MM.1S (cell line): ENCODE results near the gene TEX14.

Experiments
- DNase-seq: peaks from one replicate; pipeline ENCODE4 v3.0.0-alpha.2; 2015
- H2AFZ ChIP-seq: fragments of 300-600 bp; sonication (generic); 2 replicates; pipeline ENCODE4 v1.6.0; 2016; ENCODE audit warnings: antibody characterized with exemption, low read length
- H3F3A ChIP-seq: fragments of 300-600 bp; sonication (generic); 2 replicates; pipeline ENCODE4 v1.6.1; 2016; ENCODE audit warnings: mild to moderate bottlenecking, antibody characterized with exemption, low read length, moderate library complexity, mixed read lengths; ENCODE audit not compliant: insufficient read depth
- H3K27ac ChIP-seq: fragments of 300-600 bp; sonication (generic); 2 replicates; pipeline ENCODE4 v1.5.1; 2016; ENCODE audit warnings: mild to moderate bottlenecking, low read length
- H3K27me3 ChIP-seq: fragments of 300-600 bp; sonication (generic); replicated peaks from 2 replicates; pipeline ENCODE4 v1.6.0; 2016; ENCODE audit warnings: low read length; ENCODE audit not compliant: insufficient read depth
- H3K36me3 ChIP-seq: fragments of 300-600 bp; sonication (generic); replicated peaks from 2 replicates; pipeline ENCODE4 v1.6.1; 2016; ENCODE audit warnings: mild to moderate bottlenecking, low read length, mixed read lengths; ENCODE audit not compliant: insufficient read depth
- H3K4me1 ChIP-seq: fragments of 300-600 bp; sonication (generic); 2 replicates; pipeline ENCODE4 v1.6.1; 2016; ENCODE audit warnings: low read length, mixed read lengths
- H3K4me2 ChIP-seq: fragments of 300-600 bp; sonication (generic); 2 replicates; pipeline ENCODE4 v1.6.0; 2016; ENCODE audit warnings: low read depth, low read length
- H3K4me3 ChIP-seq: fragments of 300-600 bp; sonication (generic); 2 replicates; pipeline ENCODE4 v1.5.1; 2016; ENCODE audit warnings: low read length, mixed read lengths
- H3K79me2 ChIP-seq: fragments of 300-600 bp; sonication (generic); 2 replicates; pipeline ENCODE4 v1.6.1; 2016; ENCODE audit warnings: mixed run types, low read length, mixed read lengths
- H3K9ac ChIP-seq: fragments of 300-600 bp; sonication (generic); 2 replicates; pipeline ENCODE4 v1.6.1; 2016; ENCODE audit warnings: low read length, mixed read lengths
- H3K9me2 ChIP-seq: fragments of 300-600 bp; sonication (generic); replicated peaks from 2 replicates; pipeline ENCODE4 v1.6.1; 2016; ENCODE audit warnings: mild to moderate bottlenecking, low read length, mixed read lengths; ENCODE audit not compliant: insufficient read depth
- H3K9me3 ChIP-seq: fragments of 300-600 bp; sonication (generic); replicated peaks from 2 replicates; pipeline ENCODE4 v1.6.1; 2016; ENCODE audit warnings: mild to moderate bottlenecking, low read length, mixed read lengths; ENCODE audit not compliant: insufficient read depth
- H4K20me1 ChIP-seq: fragments of 300-600 bp; sonication (generic); 2 replicates; pipeline ENCODE4 v1.6.1; 2016; ENCODE audit warnings: mild to moderate bottlenecking, low read length, moderate library complexity, mixed read lengths; ENCODE audit not compliant: insufficient read depth
- CTCF ChIP-seq: fragments of 300-600 bp; sonication (generic); IDR thresholded peaks from 2 replicates; pipeline ENCODE4 v1.5.1; 2016; ENCODE audit warnings: antibody characterized with exemption, low read length, mixed read lengths
- EZH2 ChIP-seq: fragments of 300-600 bp; sonication (generic); optimal IDR thresholded peaks from 2 replicates; pipeline ENCODE3; 2017; ENCODE audit warnings: low read depth, mild to moderate bottlenecking, antibody characterized with exemption, low read length, mixed read lengths
- EZH2phosphoT487 ChIP-seq: fragments of 300-600 bp; sonication (generic); IDR thresholded peaks from 2 replicates; pipeline ENCODE4 v1.6.1; 2018; ENCODE audit warnings: antibody characterized with exemption, low read length

The TEX14 gene

GRCh38 chr17:58595194-58595792 is 96.6 kb downstream of the TEX14 start:
- H3K36me3 ChIP-seq, result no peaks in the 10 kb centered on the region
- H3K79me2 ChIP-seq, result no peaks in the 10 kb centered on the region
- no peak overlapping the region for H3K27ac ChIP-seq
- H3K4me3 ChIP-seq, result no peak overlapping the region
- H2AFZ ChIP-seq, result no peak overlapping the region
- H3F3A ChIP-seq, result peaks cover 7% of the 10 kb centered on the region; the same call in 1 of the 2 replicates
- no peaks in the 10 kb centered on the region for H4K20me1 ChIP-seq
- H3K9me3 ChIP-seq, result no peaks in the 10 kb centered on the region
- no peak overlapping the region for H3K9ac ChIP-seq
- DNase-seq, result peak; percentile 95
- 0 out of 2 replicates have a peak overlapping the region, but pooled peaks have one; percentile 16 for H3K4me2 ChIP-seq
- H3K9me2 ChIP-seq, result no peaks in the 10 kb centered on the region
- H3K4me1 ChIP-seq, result no peaks in the 10 kb centered on the region
- peaks cover 27% of the 10 kb centered on the region for H3K27me3 ChIP-seq
- TF ChIP-seq EZH2phosphoT487 (no peak), CTCF (peak; percentile 58), EZH2 (no peak)

GRCh38 chr17:58593123-58593522 is 98.7 kb downstream of the TEX14 start:
- no peaks in the 10 kb centered on the region for H3K9me2 ChIP-seq
- H3K4me2 ChIP-seq, result no peak overlapping the region
- peaks cover 27% of the 10 kb centered on the region for H3K27me3 ChIP-seq
- no peak overlapping the region for H2AFZ ChIP-seq
- no peaks in the 10 kb centered on the region for H3K36me3 ChIP-seq
- no peaks in the 10 kb centered on the region for H3K9me3 ChIP-seq
- H3K9ac ChIP-seq, result no peak overlapping the region
- no peaks in the 10 kb centered on the region for H4K20me1 ChIP-seq
- TF ChIP-seq EZH2phosphoT487 (no peak), CTCF (no peak), EZH2 (no peak)
- H3K79me2 ChIP-seq, result no peaks in the 10 kb centered on the region
- peaks cover 7% of the 10 kb centered on the region; the same call in 1 of the 2 replicates for H3F3A ChIP-seq
- H3K4me1 ChIP-seq, result no peaks in the 10 kb centered on the region
- H3K27ac ChIP-seq, result no peak overlapping the region
- no peak overlapping the region for H3K4me3 ChIP-seq
- no peak for DNase-seq

- H4K20me1 ChIP-seq, result no peaks in the 10 kb centered on the region
- no peak overlapping the region for H3K27ac ChIP-seq
- H3K36me3 ChIP-seq, result no peaks in the 10 kb centered on the region
- TF ChIP-seq EZH2 (no peak), CTCF (no peak), EZH2phosphoT487 (no peak)
- no peak overlapping the region for H3K4me3 ChIP-seq
- no peak overlapping the region for H2AFZ ChIP-seq
- H3K79me2 ChIP-seq, result no peaks in the 10 kb centered on the region
- no peak overlapping the region for H3K4me2 ChIP-seq
- DNase-seq, result no peak
- H3K9me3 ChIP-seq, result no peaks in the 10 kb centered on the region
- no peak overlapping the region for H3K9ac ChIP-seq
- H3K4me1 ChIP-seq, result no peaks in the 10 kb centered on the region
- H3K9me2 ChIP-seq, result no peaks in the 10 kb centered on the region
- peaks cover 7% of the 10 kb centered on the region; the same call in 1 of the 2 replicates for H3F3A ChIP-seq
- H3K27me3 ChIP-seq, result peaks cover 27% of the 10 kb centered on the region
Measured at GRCh38 chr17:58591455-58591854, 100.4 kb downstream of the TEX14 start.
